Astrocyte of the cerebellum (primary cell): Measurements from ENCODE around the gene CAMTA1.

ENCODE experiments used
- DNase-seq: peaks from one replicate; pipeline ENCODE4 v3.0.0-alpha.2; 2011; ENCODE audit warnings: low read depth
- H3K4me3 ChIP-seq: 2 replicates; pipeline ENCODE4 v1.5.1; 2011; ENCODE audit warnings: mild to moderate bottlenecking, low read depth, low read length, moderate library complexity
- in situ Hi-C: cut with HindIII; loops from 2 replicates; pipeline ENCODE4 v1.10.0; 2017; ENCODE audit warnings: low sequenced_read_pairs
- TF ChIP-seq, protein P1 (sequence below): IDR thresholded peaks from 2 replicates; pipeline ENCODE4 v1.5.1; 2012; ENCODE audit warnings: low read length, low read depth, moderate library complexity, mild to moderate bottlenecking; ENCODE audit errors: missing control alignments

The CAMTA1 gene

DNA sequence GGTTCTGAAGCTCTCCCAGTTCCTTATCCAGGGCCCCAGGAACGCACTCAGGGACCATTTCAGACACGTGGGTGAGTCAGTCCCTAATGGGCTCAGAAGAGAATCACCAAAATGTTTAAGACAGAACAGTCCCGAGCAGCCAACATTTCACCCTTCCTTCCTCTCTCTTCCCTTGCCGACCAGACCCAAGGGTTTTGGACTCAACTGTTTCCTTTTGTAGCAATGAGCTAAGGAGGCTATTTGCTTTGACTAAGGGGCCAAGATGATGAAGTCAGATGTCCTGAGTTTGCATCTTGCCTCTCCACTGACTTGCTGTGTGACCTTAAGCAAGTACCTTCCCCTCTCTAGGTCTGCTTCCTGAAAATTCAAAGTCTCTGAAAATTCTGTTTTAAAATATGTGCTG lies 513.5 kb downstream of the CAMTA1 start:
- in situ Hi-C loops = loop anchor here (5.0 kb wide), 1 partner anchor 66 kb away; no protein-coding TSS in a partner anchor
- no peak for DNase-seq
- no peak overlapping the region for H3K4me3 ChIP-seq
- TF ChIP-seq, protein P1, sequence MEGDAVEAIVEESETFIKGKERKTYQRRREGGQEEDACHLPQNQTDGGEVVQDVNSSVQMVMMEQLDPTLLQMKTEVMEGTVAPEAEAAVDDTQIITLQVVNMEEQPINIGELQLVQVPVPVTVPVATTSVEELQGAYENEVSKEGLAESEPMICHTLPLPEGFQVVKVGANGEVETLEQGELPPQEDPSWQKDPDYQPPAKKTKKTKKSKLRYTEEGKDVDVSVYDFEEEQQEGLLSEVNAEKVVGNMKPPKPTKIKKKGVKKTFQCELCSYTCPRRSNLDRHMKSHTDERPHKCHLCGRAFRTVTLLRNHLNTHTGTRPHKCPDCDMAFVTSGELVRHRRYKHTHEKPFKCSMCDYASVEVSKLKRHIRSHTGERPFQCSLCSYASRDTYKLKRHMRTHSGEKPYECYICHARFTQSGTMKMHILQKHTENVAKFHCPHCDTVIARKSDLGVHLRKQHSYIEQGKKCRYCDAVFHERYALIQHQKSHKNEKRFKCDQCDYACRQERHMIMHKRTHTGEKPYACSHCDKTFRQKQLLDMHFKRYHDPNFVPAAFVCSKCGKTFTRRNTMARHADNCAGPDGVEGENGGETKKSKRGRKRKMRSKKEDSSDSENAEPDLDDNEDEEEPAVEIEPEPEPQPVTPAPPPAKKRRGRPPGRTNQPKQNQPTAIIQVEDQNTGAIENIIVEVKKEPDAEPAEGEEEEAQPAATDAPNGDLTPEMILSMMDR = no peak

DNA sequence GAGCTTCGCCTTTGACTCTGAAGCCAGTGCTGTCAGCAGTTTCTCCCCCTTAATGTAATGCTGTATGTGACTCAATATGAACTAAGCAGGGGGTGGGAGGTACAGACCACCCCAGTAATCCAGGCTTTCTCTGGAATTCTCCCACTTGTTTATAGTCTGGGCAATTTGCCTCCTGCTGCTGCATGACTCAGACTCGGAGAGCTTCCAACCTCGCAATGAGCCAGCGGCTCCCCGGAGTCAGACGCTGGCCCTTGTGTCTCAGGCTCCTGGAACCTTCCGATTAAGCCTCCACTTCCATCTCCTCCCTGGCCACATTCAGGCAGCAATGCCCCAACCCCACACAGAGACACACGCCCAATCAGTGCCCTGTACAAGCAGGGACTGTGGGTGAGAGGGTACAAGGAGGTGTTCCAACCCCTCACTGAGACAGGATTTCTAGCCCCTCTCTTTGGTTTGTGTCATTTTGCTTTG lies 514.1 kb downstream of the CAMTA1 start:
- no peak overlapping the region for H3K4me3 ChIP-seq
- TF ChIP-seq, protein P1 = no peak
- in situ Hi-C loops = loop anchor here (5.0 kb wide), 1 partner anchor 67 kb away; no protein-coding TSS in a partner anchor
- DNase-seq = peak; percentile 96

DNA sequence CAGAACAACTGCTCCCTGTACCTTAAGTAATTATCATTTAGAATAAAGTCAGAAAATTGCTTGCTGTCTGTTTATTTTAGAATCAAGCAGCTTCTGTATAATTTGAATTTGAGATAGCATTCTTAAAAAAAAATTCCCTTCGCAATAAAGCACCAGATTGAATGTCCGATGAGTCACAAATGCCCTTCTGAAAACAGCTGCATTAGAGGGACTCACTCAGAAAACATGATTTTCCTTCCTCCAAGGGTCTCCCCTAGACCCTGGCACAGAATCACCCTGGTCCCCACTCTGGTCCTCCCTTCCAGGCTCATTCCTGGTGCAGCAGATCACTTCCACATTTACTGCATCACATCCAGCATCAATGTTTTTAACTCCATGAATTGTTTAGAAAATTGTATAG lies 514.7 kb downstream of the CAMTA1 start:
- no peak overlapping the region for H3K4me3 ChIP-seq
- TF ChIP-seq, protein P1 = no peak
- in situ Hi-C loops = loop anchor here (5.0 kb wide), 2 partner anchors 68 to 97 kb away; no protein-coding TSS in a partner anchor
- peak; percentile 34 for DNase-seq

DNA sequence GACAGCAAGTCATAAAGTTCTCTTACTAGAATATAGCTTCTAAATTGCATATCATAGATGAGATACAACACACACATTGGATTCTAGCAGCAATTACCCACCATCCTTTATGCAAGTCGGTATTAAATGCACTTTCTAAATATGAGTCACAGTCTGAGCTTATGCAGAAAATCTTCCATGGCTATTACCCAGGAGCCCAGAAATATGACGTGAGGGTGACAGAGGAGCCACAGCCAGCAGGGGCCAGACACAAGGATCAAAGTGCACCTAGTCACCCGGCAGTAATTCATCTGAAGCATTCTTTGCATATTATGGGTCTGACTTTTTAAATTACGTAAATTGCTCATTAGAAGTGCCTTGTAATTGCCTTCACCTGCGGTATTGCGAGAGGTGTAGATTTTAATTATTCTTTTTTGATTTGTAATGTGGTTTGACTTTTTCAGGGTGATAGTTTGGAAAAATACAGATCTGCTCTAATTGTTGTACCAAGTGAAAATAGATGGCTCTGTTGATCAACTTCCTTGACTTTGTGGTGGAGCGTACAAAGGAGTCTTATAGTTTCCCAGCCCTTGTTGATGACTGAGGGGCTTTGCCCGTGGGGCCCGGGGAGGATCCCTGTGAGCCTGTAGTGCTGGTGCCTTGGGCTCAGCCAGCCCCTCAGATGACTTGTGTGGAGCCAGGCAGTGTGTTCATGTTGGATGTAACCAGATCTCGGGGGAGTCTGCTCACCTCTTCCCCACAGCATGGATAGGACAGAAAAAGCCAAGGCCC lies 515.8 kb downstream of the CAMTA1 start:
- H3K4me3 ChIP-seq = no peak overlapping the region
- TF ChIP-seq, protein P1 = no peak
- DNase-seq = peak; percentile 87
- in situ Hi-C loops = loop anchor here (5.0 kb wide), 1 partner anchor 96 kb away; no protein-coding TSS in a partner anchor

DNA sequence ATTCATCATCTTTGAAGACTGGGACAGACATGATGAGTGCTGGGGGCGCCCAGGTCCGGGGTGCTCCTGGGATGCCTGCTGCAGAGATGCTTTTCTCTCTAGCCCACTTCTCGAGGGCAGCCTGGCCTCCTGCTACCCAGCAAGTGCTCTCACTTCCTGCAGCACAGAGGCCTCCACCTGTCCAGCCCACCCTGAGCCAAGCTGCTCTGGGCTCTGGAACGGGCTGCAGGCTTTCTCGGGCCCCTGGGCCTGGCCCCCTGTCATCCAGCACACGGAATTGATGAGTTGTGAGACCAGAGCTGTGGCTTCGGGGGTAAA lies 516.4 kb downstream of the CAMTA1 start:
- in situ Hi-C loops = loop anchor here (5.0 kb wide), 1 partner anchor 96 kb away; no protein-coding TSS in a partner anchor
- no peak overlapping the region for H3K4me3 ChIP-seq
- TF ChIP-seq, protein P1 = no peak
- no peak for DNase-seq

DNA sequence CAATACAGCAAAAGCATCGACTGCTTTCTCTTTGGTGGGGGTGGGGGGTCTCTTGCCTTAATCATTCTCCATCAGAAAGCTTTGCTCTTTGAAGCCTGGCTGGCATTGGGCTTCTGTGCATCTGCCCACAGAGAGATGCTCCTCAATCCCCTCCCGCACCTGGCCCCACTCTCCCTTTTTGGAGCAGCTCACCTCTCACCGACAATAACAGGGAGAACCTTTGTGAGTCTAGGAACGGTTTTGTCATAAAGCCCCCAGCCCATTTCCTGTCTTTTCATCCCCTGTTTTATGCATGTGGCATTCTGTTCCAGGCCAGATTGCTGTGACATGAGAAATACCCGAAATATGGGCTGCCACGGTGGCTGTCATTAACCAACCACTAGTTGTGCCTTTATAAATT lies 516.9 kb downstream of the CAMTA1 start:
- in situ Hi-C loops = loop anchor here (5.0 kb wide), 1 partner anchor 95 kb away; no protein-coding TSS in a partner anchor
- no peak overlapping the region for H3K4me3 ChIP-seq
- TF ChIP-seq, protein P1 = no peak
- DNase-seq = no peak
